A549 (cell line): ENCODE results near the gene ETV7.

ENCODE experiments used
- ATOH8 ChIP-seq: fragments of 250-450 bp; sonication (Bioruptor Pico); IDR thresholded peaks from 2 replicates; pipeline ENCODE4 v1.5.0; 2020; ENCODE audit warnings: low read depth, mild to moderate bottlenecking, moderate library complexity
- BCL3 ChIP-seq: fragments of >200 bp; sonication (Bioruptor Twin); formaldehyde crosslinking; IDR thresholded peaks from 3 replicates; pipeline ENCODE4 v1.6.1; 2016
- CTCF ChIP-seq: fragments of >200 bp; sonication (Bioruptor Twin); formaldehyde crosslinking; IDR thresholded peaks from 3 replicates; pipeline ENCODE4 v1.5.1; 2016
- E2F6 ChIP-seq: IDR thresholded peaks from 2 replicates; pipeline ENCODE4 v1.6.1; 2012; ENCODE audit warnings: low read depth, borderline replicate concordance
- ELK1 ChIP-seq: fragments of 150-350 bp; IDR thresholded peaks from 2 replicates; pipeline ENCODE4 v1.6.1; 2014; ENCODE audit warnings: low read depth, mild to moderate bottlenecking, low read length
- EP300 ChIP-seq, 2 experiments: fragments of >200 bp; sonication (Bioruptor Twin); formaldehyde crosslinking; IDR thresholded peaks; 2 replicates in 1 of 2; 3 replicates in 1 of 2; pipeline ENCODE4 v1.6.1; 2016 to 2017
- ESRRA ChIP-seq: fragments of 150-350 bp; IDR thresholded peaks from 2 replicates; pipeline ENCODE4 v1.6.1; 2014; ENCODE audit warnings: mild to moderate bottlenecking, low read length, borderline replicate concordance
- FOSB ChIP-seq: fragments of 250-450 bp; sonication (Bioruptor Pico); IDR thresholded peaks from 2 replicates; pipeline ENCODE4 v1.5.0; 2020; ENCODE audit warnings: mild to moderate bottlenecking, moderate library complexity
- JUNB ChIP-seq: fragments of >200 bp; sonication (Bioruptor Twin); formaldehyde crosslinking; IDR thresholded peaks from 2 replicates; pipeline ENCODE4 v1.6.1; 2016
- MAX ChIP-seq: IDR thresholded peaks from 2 replicates; pipeline ENCODE4 v1.6.1; 2012
- RCOR1 ChIP-seq: fragments of 150-350 bp; IDR thresholded peaks from 2 replicates; pipeline ENCODE4 v1.6.1; 2014; ENCODE audit warnings: antibody characterized with exemption, low read length, low read depth
- REST ChIP-seq: fragments of 200-600 bp; sonication (generic); IDR thresholded peaks from 2 replicates; pipeline ENCODE4 v1.6.1; 2016; ENCODE audit warnings: antibody characterized with exemption, mild to moderate bottlenecking, moderate library complexity
- SREBF2 ChIP-seq: fragments of 450-650 bp; IDR thresholded peaks from 2 replicates; pipeline ENCODE4 v1.6.1; 2014; ENCODE audit warnings: mild to moderate bottlenecking, moderate library complexity
- USF2 ChIP-seq: fragments of 450-650 bp; IDR thresholded peaks from 2 replicates; pipeline ENCODE4 v1.6.1; 2014; ENCODE audit warnings: antibody characterized with exemption

GRCh38 chr6:36364669-36365479 lies 22.6 kb downstream of the ETV7 start:
- TF ChIP-seq E2F6, result no peak
- TF ChIP-seq FOSB (CRISPR knock-in tag), result no peak
- TF ChIP-seq REST, result no peak
- no peak for TF ChIP-seq EP300 (IDR thresholded peaks at IDR 0.05)
- no peak for TF ChIP-seq JUNB
- no peak for TF ChIP-seq BCL3
- TF ChIP-seq CTCF, result no peak
- no peak for TF ChIP-seq ELK1
- TF ChIP-seq MAX, result no peak
- TF ChIP-seq SREBF2, result no peak
- no peak for TF ChIP-seq USF2
- no peak for TF ChIP-seq ATOH8 (CRISPR knock-in tag)
- TF ChIP-seq RCOR1, result no peak
- TF ChIP-seq ESRRA, result no peak
